A549 (cell line): ENCODE measurements around the gene SLC6A16. TPM values are rescaled to one million over a fixed set of nuclear protein-coding genes. Genes with fewer than 3 reads are reported as not detected.
A peak's percentile ranks its signal among the peaks of the same experiment; 100 is the strongest.

ENCODE experiments used
- ATAC-seq, 2 experiments: fragments of 200-7000 bp in 1 of 2; fragments of >200 bp in 1 of 2; cut with Nextera tagmentation in 1 of 2; cut with Tn5 transposase in 1 of 2; 3 replicates each; pipeline versions ENCODE4 v1.8.0 to v1.9.1; 2018 to 2020; ENCODE audit warnings: mild to moderate bottlenecking in 1 of 2, moderate library complexity in 1 of 2
- CTCF ChIA-PET: fragments of 300-600 bp; sonication (Branson Sonifier 250); formaldehyde crosslinking; extraction: SDS; loops from one replicate; lab custom pipeline; 2021; ENCODE audit warnings: antibody characterized with exemption, inconsistent platforms; lab: Yijun Ruan, JAX
- POLR2A ChIA-PET: fragments of 350-600 bp; formaldehyde crosslinking; extraction: SDS; loops from one replicate; lab custom pipeline; 2021; ENCODE audit warnings: antibody characterized with exemption, inconsistent platforms; lab: Yijun Ruan, JAX
- DNase-seq, 2 experiments: peaks; one replicate each; pipeline versions ENCODE4 v3.0.0 to v3.0.0-alpha.2; 2011 to 2016; ENCODE audit warnings: low read depth in 1 of 2, low spot score in 1 of 2
- FAIRE-seq: peaks from 2 replicates; lab custom pipeline; 2011; peaks lifted over from hg19 to GRCh38; lab: Jason Lieb, UNC
- H3K27ac ChIP-seq, 2 experiments: fragments of >200 bp; sonication (Bioruptor Twin); formaldehyde crosslinking; 3 replicates each; pipeline ENCODE4 v1.5.1; 2016 to 2017
- H3K4me1 ChIP-seq: fragments of >200 bp; sonication (Bioruptor Twin); formaldehyde crosslinking; 3 replicates; pipeline ENCODE4 v1.6.1; 2016
- H3K4me2 ChIP-seq: fragments of >200 bp; sonication (Bioruptor Twin); formaldehyde crosslinking; 3 replicates; pipeline ENCODE4 v1.6.1; 2016
- H3K4me3 ChIP-seq: fragments of >200 bp; sonication (Bioruptor Twin); formaldehyde crosslinking; 3 replicates; pipeline ENCODE4 v1.5.1; 2016
- H3K9me3 ChIP-seq: fragments of >200 bp; sonication (Bioruptor Twin); formaldehyde crosslinking; 3 replicates; pipeline ENCODE4 v1.6.1; 2016
- BCL3 ChIP-seq: fragments of >200 bp; sonication (Bioruptor Twin); formaldehyde crosslinking; IDR thresholded peaks from 3 replicates; pipeline ENCODE4 v1.6.1; 2016
- CBX8 ChIP-seq: fragments of 200-600 bp; sonication (generic); IDR thresholded peaks from 2 replicates; pipeline ENCODE4 v1.6.1; 2016
- CTCF ChIP-seq: fragments of >200 bp; sonication (Bioruptor Twin); formaldehyde crosslinking; IDR thresholded peaks from 3 replicates; pipeline ENCODE4 v1.5.1; 2016
- EHMT2 ChIP-seq: fragments of 200-600 bp; sonication (generic); IDR thresholded peaks from 2 replicates; pipeline ENCODE4 v1.6.1; 2016; ENCODE audit warnings: antibody characterized with exemption, low read depth, mild to moderate bottlenecking, moderate library complexity
- EP300 ChIP-seq, 2 experiments: fragments of >200 bp; sonication (Bioruptor Twin); formaldehyde crosslinking; IDR thresholded peaks; 2 replicates in 1 of 2; 3 replicates in 1 of 2; pipeline ENCODE4 v1.6.1; 2016 to 2017
- GATA3 ChIP-seq: IDR thresholded peaks from 2 replicates; pipeline ENCODE4 v1.6.1; 2012; ENCODE audit warnings: borderline replicate concordance
- JUNB ChIP-seq: fragments of >200 bp; sonication (Bioruptor Twin); formaldehyde crosslinking; IDR thresholded peaks from 2 replicates; pipeline ENCODE4 v1.6.1; 2016
- KDM1A ChIP-seq: fragments of 200-600 bp; sonication (generic); IDR thresholded peaks from 2 replicates; pipeline ENCODE4 v1.6.1; 2016; ENCODE audit warnings: low read depth, mild to moderate bottlenecking
- MAFK ChIP-seq: fragments of 450-650 bp; IDR thresholded peaks from 2 replicates; pipeline ENCODE4 v1.6.1; 2014; ENCODE audit not compliant: partially characterized antibody
- MAZ ChIP-seq: fragments of 150-350 bp; IDR thresholded peaks from 2 replicates; pipeline ENCODE4 v1.6.1; 2014; ENCODE audit warnings: antibody characterized with exemption, low read depth, low read length, borderline replicate concordance
- NFE2L2 ChIP-seq: fragments of 150-350 bp; conservative IDR thresholded peaks from 2 replicates; pipeline ENCODE4 v1.6.1; 2014; ENCODE audit warnings: low read length
- PHF8 ChIP-seq: fragments of 200-600 bp; sonication (generic); IDR thresholded peaks from 2 replicates; pipeline ENCODE4 v1.6.1; 2016; ENCODE audit warnings: low read depth, mild to moderate bottlenecking, antibody characterized with exemption, moderate library complexity, borderline replicate concordance
- RARB ChIP-seq: fragments of 250-450 bp; sonication (Bioruptor Pico); IDR thresholded peaks from 2 replicates; pipeline ENCODE4 v1.8.0; 2021; ENCODE audit warnings: mild to moderate bottlenecking, moderate library complexity
- RCOR1 ChIP-seq: fragments of 150-350 bp; IDR thresholded peaks from 2 replicates; pipeline ENCODE4 v1.6.1; 2014; ENCODE audit warnings: antibody characterized with exemption, low read length, low read depth
- RFX5 ChIP-seq: fragments of 450-650 bp; IDR thresholded peaks from 2 replicates; pipeline ENCODE4 v1.7.1; 2014; ENCODE audit warnings: antibody characterized with exemption, mild to moderate bottlenecking, moderate library complexity
- RNF2 ChIP-seq: fragments of 200-600 bp; sonication (generic); IDR thresholded peaks from 2 replicates; pipeline ENCODE4 v1.6.1; 2016; ENCODE audit warnings: low read depth, mild to moderate bottlenecking, antibody characterized with exemption, moderate library complexity, borderline replicate concordance
- SMC3 ChIP-seq: fragments of >200 bp; sonication (Bioruptor Twin); formaldehyde crosslinking; IDR thresholded peaks from 3 replicates; pipeline ENCODE4 v1.6.1; 2018; ENCODE audit warnings: inconsistent platforms
- TP53 ChIP-seq: fragments of 250-450 bp; sonication (Bioruptor Pico); IDR thresholded peaks from 2 replicates; pipeline ENCODE4 v1.5.0; 2021; ENCODE audit warnings: mild to moderate bottlenecking, moderate library complexity
- USF2 ChIP-seq: fragments of 450-650 bp; IDR thresholded peaks from 2 replicates; pipeline ENCODE4 v1.6.1; 2014; ENCODE audit warnings: antibody characterized with exemption
- ZNF302 ChIP-seq: fragments of 250-450 bp; sonication (Bioruptor Pico); IDR thresholded peaks from 2 replicates; pipeline ENCODE4 v1.9.0; 2021; ENCODE audit warnings: inconsistent platforms, mild to moderate bottlenecking, moderate library complexity
- ZSCAN20 ChIP-seq: fragments of 250-450 bp; sonication (Bioruptor Pico); IDR thresholded peaks from 2 replicates; pipeline ENCODE4 v1.8.0; 2022; ENCODE audit warnings: mild to moderate bottlenecking, moderate library complexity
- WGBS: methylation state at CpG from one replicate; pipeline ENCODE4 v1.1.6; 2017; ENCODE audit errors: missing lambda C conversion rate; 5-methylcytosine and 5-hydroxymethylcytosine counted together
- polyA plus RNA-seq, 4 experiments: library from polyadenylated mRNA; depleted of rRNA in 3 of 4; stranded (reverse); fragments of >200 nt; fragmentation: RNase III in 1 of 4; extraction: RNeasy Plus Mini Kit Qiagen cat#74134 plus additional on column Dnase treatment in 1 of 4; gene quantifications; 2 replicates in 3 of 4; 3 replicates in 1 of 4; pipeline ENCODE4 v1.2.3, GENCODE V29; 2011 to 2017

SLC6A16 gene
- polyA plus RNA-seq, 2 of the 4 experiments (the other 2 are of a cell fraction) = 3.2 to 5.9 TPM

GRCh38 chr19:49355909-49356353 is 30.9 kb upstream of the SLC6A16 start (continued):
- TF ChIP-seq ZSCAN20 (CRISPR knock-in tag) (no peak), SMC3 (no peak), KDM1A (no peak), PHF8 (no peak), EHMT2 (no peak)

GRCh38 chr19:49349567-49349966 is 24.6 kb upstream of the SLC6A16 start:
- ATAC-seq (no peak), FAIRE-seq (no peak), DNase-seq (no peak)
- ChIA-PET POLR2A (no interaction called here), CTCF (interaction anchor here (1.2 to 2.6 kb wide), 4 partner anchors 10 to 93 kb away, joined by 4 to 7 read pairs (median 6); no protein-coding TSS in a partner anchor)
- TF ChIP-seq MAZ (no peak), PHF8 (no peak), MAFK (no peak), CBX8 (no peak), ZNF302 (CRISPR knock-in tag) (no peak), NFE2L2 (no peak), RARB (CRISPR knock-in tag) (no peak), RFX5 (no peak), RCOR1 (no peak), EP300 (IDR thresholded peaks at IDR 0.05) (no peak), JUNB (no peak), TP53 (CRISPR knock-in tag) (no peak), GATA3 (no peak), BCL3 (no peak), CTCF (no peak)
- peaks cover 8% of the 10 kb centered on the region; the same call in 2 of the 3 replicates for H3K9me3 ChIP-seq
- H3K4me1 ChIP-seq = no peaks in the 10 kb centered on the region
- H3K4me2 ChIP-seq = no peak overlapping the region
- 94% methylated on average over 2 of the region's 2 CpGs for WGBS
- no peak overlapping the region for H3K27ac ChIP-seq
- no peak overlapping the region for H3K4me3 ChIP-seq

- WGBS = 89% methylated on average over 11 of the region's 12 CpGs
- CTCF ChIA-PET = interaction anchor here (0.8 to 2.6 kb wide), 8 partner anchors 9 to 123 kb away, joined by 4 to 8 read pairs (median 5); partner anchors contain the start of gene CD37
- no peak overlapping the region for H3K4me2 ChIP-seq
Measured at GRCh38 chr19:49348305-49349189, 23.6 kb upstream of the SLC6A16 start.

More at GRCh38 chr19:49348305-49349189, 23.6 kb upstream of the SLC6A16 start:
- H3K9me3 ChIP-seq = peaks cover 8% of the 10 kb centered on the region; the same call in 2 of the 3 replicates
- no peak overlapping the region for H3K4me3 ChIP-seq
- DNase-seq = no peak
- H3K27ac ChIP-seq = no peak overlapping the region
- H3K4me1 ChIP-seq = no peaks in the 10 kb centered on the region
- no peak for FAIRE-seq
- POLR2A ChIA-PET = no interaction called here
- TF ChIP-seq RNF2 (no peak), USF2 (peak; percentile 28; the same call in 1 of the 2 replicates), SMC3 (no peak), NFE2L2 (no peak)
- no peak for ATAC-seq
